ENCODE data around the gene OSM. TPM values are rescaled to one million over a fixed set of nuclear protein-coding genes. Genes with fewer than 3 reads are reported as not detected.
A peak's percentile ranks its signal among the peaks of the same experiment; 100 is the strongest.
"Not testable (repeated sequence)": the region's sequence is repeated elsewhere in the genome, so short reads cannot be mapped to it uniquely, and the experiment has no call there.

OSM gene
- total RNA-seq, 2 donors from 2014 or later: 15.5 to 38.7 TPM

DNA sequence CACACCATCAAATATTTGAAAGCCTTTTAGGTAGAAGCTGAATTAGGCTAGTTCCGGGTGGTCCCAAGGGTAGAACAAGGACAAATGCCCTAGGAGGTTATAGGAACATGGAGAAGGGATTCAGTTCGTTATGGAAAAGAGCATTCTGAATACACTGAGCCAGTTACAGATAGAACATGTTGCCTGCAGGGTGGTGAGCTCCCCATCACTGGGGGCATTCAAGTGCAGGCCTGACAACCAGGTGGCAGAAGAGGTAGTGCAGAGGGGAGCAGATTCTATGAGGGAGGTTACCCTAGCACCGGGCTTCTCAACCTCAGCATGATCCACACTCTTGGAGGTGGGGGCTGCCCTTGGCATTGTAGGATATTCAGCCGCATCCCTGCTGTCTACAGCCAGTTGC is 44.3 kb downstream of the OSM start:
- Mint-ChIP-seq H3K27me3 (no peaks in the 10 kb centered on the region), H3K36me3 (no peaks in the 10 kb centered on the region), H3K27ac (peak overlapping the region in 1 of 2 donors; percentile 75), H3K4me3 (peak overlapping the region; percentile 36), H3K9me3 (no peaks in the 10 kb centered on the region), H3K4me1 (ENCODE audit: low read depth in 2 of 2) (peaks cover 62 to 68% of the 10 kb centered on the region in 2 donors)
- ATAC-seq (no peak), DNase-seq (ENCODE audit: low spot score) (no peak)

DNA sequence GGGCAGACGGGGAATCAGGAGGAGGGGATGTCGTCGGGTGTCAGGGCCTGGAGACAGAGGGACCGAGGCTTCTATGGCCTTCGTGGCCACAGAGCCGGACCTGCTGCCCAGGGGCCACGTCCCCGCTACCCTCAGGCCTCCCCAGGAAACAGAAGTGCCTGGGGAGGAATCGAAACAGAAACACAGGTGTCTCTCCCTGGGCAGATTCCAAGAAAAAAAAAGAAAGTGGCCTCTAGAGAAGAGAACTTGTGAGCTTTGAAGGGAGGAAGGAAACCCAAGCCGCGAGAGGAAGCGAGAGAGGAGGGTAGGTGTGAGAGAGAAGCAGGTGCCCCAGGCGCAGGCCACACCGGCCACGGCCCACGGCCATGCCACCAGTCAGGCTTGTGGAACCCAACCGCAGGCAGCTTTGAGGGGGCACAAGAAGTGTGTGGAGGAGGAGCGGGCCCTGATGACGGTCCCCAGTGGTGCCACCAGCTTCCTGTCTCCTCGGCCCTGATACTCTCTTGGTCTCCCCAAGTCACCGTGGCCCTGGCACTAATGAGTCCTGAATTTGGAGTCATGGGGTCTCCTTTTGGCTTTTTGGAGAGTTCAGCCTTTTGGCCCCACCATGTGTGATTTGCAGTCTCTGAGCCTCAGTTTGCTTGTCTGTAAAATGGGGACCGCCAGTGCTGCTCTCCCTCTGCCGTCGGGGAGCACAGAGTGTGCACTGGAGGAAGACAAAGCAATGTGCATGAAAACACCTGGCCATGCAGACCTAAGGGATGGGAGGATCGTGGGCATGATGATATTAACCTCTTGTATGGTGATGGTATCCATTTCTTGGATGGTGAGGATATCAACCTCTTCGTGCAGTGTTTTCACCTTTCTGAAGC is 45.3 kb downstream of the OSM start:
- Mint-ChIP-seq H3K4me1 (ENCODE audit: low read depth in 2 of 2) (peaks cover 59 to 66% of the 10 kb centered on the region in 2 donors), H3K4me3 (peak overlapping the region; percentile 79), H3K9me3 (no peaks in the 10 kb centered on the region), H3K27ac (peak overlapping the region; percentile 50 to 75), H3K27me3 (no peaks in the 10 kb centered on the region), H3K36me3 (no peaks in the 10 kb centered on the region)
- DNase-seq (ENCODE audit: low spot score): peak; percentile 69
- peak; percentile 59 to 63 for ATAC-seq

DNA sequence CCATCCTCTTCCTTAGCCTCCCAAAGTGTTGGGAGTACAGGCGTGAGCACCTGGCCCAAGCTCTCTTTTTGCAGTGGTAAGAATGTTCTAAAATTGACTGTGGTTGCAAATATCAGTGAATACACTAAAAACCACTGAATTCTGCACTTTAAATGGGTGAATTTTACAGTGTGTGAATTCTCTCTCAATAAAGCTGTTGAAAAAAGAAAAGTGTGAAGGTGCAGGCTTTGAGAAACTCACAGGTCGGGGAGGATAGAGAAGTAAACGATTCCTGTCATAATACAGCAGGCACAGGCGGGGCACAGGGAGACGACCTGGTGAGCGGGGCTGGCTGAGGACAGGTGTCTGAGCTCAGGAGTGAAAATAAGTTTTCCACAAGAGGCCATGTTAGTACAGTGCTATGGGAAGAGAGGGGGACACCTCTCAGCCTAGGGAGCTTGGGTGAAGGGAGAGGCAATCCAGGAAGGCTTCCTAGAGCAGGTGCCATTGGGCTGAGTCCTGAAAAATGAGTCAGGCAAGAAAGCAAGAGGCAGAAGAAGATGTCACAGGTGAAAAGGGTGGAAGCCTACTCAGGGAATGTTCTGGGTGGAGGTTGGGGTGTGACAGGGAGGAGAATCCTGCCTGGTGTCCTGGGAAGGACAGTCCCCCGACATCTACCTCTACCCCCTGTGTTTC is 46.2 kb downstream of the OSM start:
- Mint-ChIP-seq H3K9me3 (no peaks in the 10 kb centered on the region), H3K27ac (peak overlapping the region; percentile 50 to 75), H3K4me1 (ENCODE audit: low read depth in 2 of 2) (peaks cover 56 to 64% of the 10 kb centered on the region in 2 donors), H3K27me3 (no peaks in the 10 kb centered on the region), H3K4me3 (peak overlapping the region; percentile 79), H3K36me3 (no peaks in the 10 kb centered on the region)
- no peak for DNase-seq (ENCODE audit: low spot score)
- ATAC-seq: no peak

DNA sequence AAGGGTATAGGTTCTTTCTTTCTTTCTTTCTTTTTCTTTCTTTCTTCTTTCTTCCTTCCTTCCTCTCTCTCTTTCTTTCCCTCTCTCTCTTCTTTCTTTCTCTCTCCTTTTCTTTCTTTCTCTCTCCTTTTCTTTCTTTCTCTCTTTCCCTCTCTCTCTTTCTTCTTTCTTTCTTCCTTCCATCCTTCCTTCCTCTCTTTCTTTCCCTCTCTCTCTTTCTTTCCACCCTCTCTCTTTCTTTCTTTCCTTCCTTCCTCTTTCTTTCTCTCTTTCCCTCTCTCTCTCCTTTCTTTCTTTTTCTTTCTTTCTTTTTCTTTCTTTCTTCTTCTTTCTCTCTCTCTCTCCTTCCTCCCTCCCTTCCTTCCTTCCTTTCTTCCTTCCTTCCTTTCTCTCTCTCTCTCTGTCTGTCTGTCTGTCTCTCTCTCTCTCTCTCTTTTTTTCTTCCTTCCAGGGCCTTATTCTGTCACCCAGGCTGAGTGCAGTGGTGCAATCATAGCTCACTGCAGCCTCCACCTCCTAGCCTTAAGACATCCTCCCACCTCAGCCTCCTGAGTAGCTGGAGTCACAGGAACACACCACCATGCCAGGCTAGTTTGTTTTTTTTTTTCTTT is 46.9 kb downstream of the OSM start:
- H3K9me3 Mint-ChIP-seq: no peaks in the 10 kb centered on the region
- no peaks in the 10 kb centered on the region for H3K27me3 Mint-ChIP-seq
- H3K4me1 Mint-ChIP-seq (ENCODE audit: low read depth in 2 of 2): peaks cover 57 to 65% of the 10 kb centered on the region in 2 donors
- peak overlapping the region; percentile 50 to 75 for H3K27ac Mint-ChIP-seq
- H3K36me3 Mint-ChIP-seq: no peaks in the 10 kb centered on the region
- no peak for DNase-seq (ENCODE audit: low spot score)
- H3K4me3 Mint-ChIP-seq: peak overlapping the region; percentile 79
- ATAC-seq: no peak

DNA sequence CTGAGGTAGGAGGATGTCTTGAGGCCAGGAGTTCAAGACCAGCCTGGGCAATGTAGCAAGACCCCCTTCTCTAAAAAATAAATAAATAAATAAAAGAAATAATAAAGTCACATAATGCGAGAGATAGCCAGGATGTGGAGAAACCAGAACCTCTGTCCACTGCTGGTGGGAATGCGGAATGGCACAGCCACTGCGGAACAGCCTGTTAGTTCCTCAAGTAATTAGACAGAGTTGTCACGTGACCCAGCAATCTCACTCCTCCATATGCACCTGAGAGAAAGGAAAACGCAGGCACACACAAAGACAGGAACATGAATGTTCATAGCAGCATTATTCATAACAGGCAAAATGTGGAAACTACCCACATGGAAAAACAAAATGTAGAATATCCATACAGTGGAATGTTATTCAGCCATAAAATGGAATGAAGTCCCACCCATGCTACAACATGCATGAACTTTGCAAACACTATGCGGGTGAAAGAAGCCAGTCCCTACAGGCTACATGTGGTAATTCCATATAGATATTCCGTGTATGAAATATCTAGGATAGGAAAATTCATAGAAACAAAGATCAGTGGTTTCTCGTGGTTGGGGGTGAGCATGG is 47.5 kb downstream of the OSM start:
- H3K4me1 Mint-ChIP-seq (ENCODE audit: low read depth in 2 of 2): peaks cover 58 to 67% of the 10 kb centered on the region in 2 donors
- H3K27me3 Mint-ChIP-seq: no peaks in the 10 kb centered on the region
- ATAC-seq (no peak), DNase-seq (ENCODE audit: low spot score) (no peak)
- no peaks in the 10 kb centered on the region for H3K36me3 Mint-ChIP-seq
- no peak overlapping the region for H3K4me3 Mint-ChIP-seq
- peak overlapping the region; percentile 50 to 75 for H3K27ac Mint-ChIP-seq
- H3K9me3 Mint-ChIP-seq: no peaks in the 10 kb centered on the region

DNA sequence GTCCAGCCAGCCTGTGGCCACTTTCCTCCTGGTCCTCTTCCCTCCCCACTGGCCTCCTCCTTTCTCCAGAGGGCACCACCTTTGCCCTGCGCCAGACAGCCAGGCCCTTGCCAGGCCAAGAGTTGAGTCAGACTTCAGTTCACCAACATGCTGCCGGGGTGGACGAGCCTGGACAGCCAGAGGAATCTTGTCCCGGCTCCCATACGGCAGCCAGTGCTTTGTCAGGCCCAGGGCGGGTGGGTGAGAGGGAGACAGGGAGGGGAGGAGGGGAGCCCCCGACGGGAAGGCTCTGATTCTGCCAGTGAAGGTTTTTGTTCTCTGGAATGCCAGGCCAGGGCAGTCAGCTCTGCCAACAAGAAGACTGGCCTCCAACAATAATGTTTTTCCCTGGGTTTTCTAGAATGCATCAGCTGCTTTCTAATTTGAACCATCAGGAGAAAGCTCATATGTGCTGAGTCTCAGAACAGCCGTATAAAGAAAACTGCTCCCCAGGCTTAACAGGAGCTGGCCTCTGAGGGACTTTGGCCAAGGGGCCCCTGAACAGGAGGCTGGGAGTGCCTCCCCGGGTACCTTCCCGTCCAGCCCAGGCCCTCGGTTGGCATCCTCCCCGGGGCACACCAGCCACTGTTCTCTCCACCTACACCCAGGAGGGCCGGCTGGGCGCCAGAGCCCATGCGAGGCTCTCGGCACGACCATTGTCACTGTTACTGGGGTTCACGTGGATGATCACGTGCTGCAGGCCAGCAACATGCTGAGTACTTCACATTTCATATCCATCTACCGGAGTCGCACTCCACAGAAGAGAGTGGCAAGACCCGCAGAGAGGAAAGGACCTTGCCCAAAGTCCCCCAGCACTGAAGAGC is 48.7 kb downstream of the OSM start:
- Mint-ChIP-seq H3K9me3 (no peaks in the 10 kb centered on the region), H3K27ac (peak overlapping the region in 1 of 2 donors; percentile 45), H3K27me3 (no peaks in the 10 kb centered on the region), H3K36me3 (no peaks in the 10 kb centered on the region), H3K4me3 (no peak overlapping the region), H3K4me1 (ENCODE audit: low read depth in 2 of 2) (peaks cover 54 to 60% of the 10 kb centered on the region in 2 donors)
- DNase-seq (ENCODE audit: low spot score): no peak
- ATAC-seq: no peak

DNA sequence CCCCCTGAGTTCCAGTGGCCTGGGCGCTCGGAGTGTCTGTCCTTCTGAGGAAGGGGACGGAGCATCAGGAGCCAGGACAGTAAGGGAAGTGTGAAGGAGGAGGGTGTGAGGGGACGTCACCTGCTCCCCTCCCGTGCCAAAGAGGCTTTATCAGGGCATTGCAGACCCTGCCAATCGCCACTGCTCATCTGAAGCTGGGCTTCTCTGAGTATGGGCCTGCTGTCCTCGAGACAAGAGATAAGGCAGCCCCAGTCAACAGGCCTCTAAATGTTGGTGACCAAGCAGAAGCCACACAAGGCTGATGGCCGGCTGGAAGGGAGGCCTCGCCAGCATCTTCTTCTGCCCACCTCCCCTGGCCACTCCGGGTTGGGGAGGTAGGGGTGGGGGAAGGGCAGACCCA is 49.9 kb downstream of the OSM start:
- no peak overlapping the region for H3K4me3 Mint-ChIP-seq
- no peak for DNase-seq (ENCODE audit: low spot score)
- peaks cover 51 to 56% of the 10 kb centered on the region in 2 donors for H3K4me1 Mint-ChIP-seq (ENCODE audit: low read depth in 2 of 2)
- H3K36me3 Mint-ChIP-seq: no peaks in the 10 kb centered on the region
- peak overlapping the region; percentile 12 to 16 for H3K27ac Mint-ChIP-seq
- H3K27me3 Mint-ChIP-seq: no peaks in the 10 kb centered on the region
- no peak for ATAC-seq
- H3K9me3 Mint-ChIP-seq: no peaks in the 10 kb centered on the region

DNA sequence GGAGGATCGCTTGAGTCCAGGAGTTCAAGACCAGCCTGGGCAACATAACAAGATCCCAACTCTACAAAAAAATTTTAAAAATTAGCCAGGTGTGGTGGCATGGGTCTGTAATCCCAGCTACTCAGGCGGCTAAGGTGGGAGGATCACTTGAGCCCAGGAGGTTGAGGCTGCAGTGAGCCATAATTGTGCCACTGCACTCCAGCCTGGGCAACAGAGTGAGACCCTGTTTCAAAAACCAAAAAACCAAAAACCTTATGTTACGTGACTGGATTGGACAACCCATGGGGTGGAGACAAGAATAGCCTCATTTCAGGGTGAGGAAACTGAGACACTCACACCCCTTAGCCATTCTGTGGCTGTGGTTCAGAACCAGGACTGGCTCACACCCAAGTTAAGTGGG is 50.4 kb downstream of the OSM start:
- not testable (repeated sequence) for H3K9me3 Mint-ChIP-seq; H3K36me3 Mint-ChIP-seq; ATAC-seq; H3K27me3 Mint-ChIP-seq; H3K4me3 Mint-ChIP-seq; DNase-seq (ENCODE audit: low spot score)
- peak overlapping the region; percentile 12 to 16 for H3K27ac Mint-ChIP-seq
- H3K4me1 Mint-ChIP-seq (ENCODE audit: low read depth in 2 of 2): peaks cover 47 to 52% of the 10 kb centered on the region in 2 donors

DNA sequence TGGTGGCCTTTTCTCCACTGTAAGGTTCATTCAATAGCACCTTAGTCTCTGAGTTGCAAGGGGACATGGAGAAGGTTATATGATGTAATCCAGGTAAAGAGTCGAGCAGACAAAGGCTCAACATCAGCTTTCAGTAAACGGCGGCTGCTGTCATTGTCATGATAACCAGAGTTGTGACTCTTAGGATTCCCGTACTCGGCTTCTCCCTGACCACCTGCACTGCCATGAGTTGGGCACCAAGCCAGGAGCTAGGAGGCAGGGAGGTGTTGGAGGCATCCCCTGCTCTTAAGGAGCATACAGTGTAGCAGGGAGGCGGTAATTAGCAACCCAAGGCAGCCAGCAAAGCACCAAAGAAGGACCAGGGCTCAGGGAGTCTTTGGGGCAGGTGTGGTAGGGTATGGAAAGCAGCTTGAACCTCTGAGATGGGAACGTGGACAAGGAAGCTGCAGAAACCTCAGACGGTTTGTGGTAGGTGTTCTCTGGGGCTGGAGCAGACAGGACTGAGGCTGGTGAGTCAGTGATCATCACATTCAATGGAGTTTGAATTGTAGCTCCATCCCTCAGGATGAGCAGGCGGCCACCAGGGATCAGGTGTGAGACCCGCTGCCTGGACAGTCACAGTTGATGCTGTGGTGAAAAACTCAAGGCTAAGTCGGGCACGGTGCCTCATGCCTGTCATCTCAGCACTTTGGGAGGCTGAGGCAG is 51.8 kb downstream of the OSM start:
- DNase-seq (ENCODE audit: low spot score) (no peak), ATAC-seq (no peak)
- Mint-ChIP-seq H3K9me3 (no peaks in the 10 kb centered on the region), H3K27ac (peak overlapping the region in 1 of 2 donors; percentile 78), H3K4me1 (ENCODE audit: low read depth in 2 of 2) (peaks cover 37 to 38% of the 10 kb centered on the region in 2 donors), H3K27me3 (no peaks in the 10 kb centered on the region), H3K4me3 (no peak overlapping the region), H3K36me3 (no peaks in the 10 kb centered on the region)

DNA sequence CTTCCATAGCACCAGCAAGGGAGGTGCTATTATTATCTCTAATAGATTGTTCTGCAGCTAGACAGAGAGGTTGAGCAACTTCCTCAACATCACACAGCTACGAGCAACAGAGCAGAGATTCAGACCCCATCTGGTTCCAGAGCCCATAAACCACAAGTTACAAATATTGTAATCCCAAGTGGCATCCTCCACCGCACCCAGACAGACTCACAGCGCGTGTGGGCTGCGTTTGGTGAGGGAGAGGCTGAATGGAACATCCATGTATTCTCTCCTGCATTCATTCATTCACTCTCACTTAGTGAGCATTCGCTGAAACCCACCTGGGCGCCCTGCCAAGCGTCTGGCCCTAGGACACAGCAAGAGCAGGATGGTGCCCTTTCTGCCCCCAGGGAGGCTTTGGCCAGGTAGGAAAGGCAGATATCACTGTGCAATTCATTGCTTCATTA is 53.6 kb downstream of the OSM start:
- Mint-ChIP-seq H3K4me1 (ENCODE audit: low read depth in 2 of 2) (peaks cover 29 to 34% of the 10 kb centered on the region in 2 donors), H3K36me3 (no peaks in the 10 kb centered on the region), H3K27ac (peak overlapping the region; percentile 78 to 89), H3K4me3 (peak overlapping the region; percentile 48), H3K27me3 (no peaks in the 10 kb centered on the region), H3K9me3 (no peaks in the 10 kb centered on the region)
- DNase-seq (ENCODE audit: low spot score) (no peak), ATAC-seq (peak; percentile 45 to 52)

Data from natural killer cell treated with Interleukin-12 subunit alpha and Interleukin-12 subunit beta and Interleukin-15 and Interleukin-18, amount 100 ng/mL, for 72 hours (primary cell).